ENCODE measurements around the gene MYO1C. TPM values are rescaled to one million over a fixed set of nuclear protein-coding genes. Genes with fewer than 3 reads are reported as not detected.

MYO1C gene
- total RNA-seq, 4 donors from 2014 or later = 24.8 to 76.6 (median 58.6) TPM

DNA sequence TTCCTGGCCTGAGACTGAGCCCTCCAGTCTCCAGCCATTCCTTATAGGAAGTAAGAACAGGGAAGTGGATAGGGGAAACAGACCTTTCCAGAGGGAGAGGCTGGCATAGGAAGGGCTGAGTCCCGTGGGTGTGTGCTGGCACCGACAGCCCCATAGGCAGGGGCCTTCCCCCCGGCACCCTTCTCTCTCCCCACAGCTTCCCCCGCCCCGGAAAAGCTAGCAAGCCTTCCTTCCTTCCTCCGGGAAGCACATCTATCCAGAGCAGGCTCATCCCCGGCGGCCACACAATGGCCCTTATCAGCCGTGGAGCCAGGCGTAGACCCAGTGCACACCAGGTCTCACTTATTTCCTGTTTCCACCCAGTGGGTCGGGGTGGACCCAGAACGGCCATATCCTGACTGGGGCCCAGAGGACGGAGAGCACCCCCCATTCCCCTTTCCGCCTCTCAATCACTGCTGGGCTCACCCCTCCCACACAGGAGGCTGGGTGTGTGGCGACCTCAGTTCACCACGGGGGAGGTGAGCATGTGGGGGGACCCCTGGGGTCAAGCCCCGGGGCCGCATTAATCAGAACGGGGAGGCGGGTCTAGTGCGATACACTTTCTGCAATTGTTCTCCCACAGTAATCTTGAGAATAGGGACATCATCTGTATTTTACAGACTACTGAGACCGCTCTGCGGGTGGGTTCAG lies 950 bp upstream of the MYO1C start:
- ATAC-seq (no peak), DNase-seq (no peak)
- intact Hi-C loops (cut with DNase I; ENCODE audit: low total_unique reads) = no loop called here
- peak overlapping the region in 2 of 4 donors; percentile 65 to 73 for H3K4me3 ChIP-seq
- no peaks in the 10 kb centered on the region for H3K9me3 ChIP-seq
- peak overlapping the region; percentile 78 to 87 (median 84) for H3K27ac ChIP-seq
- H3K36me3 ChIP-seq = peaks cover 0 to 23% of the 10 kb centered on the region in 2 donors
- H3K4me1 ChIP-seq = peaks cover 51 to 61% of the 10 kb centered on the region in 2 donors
- no peaks in the 10 kb centered on the region for H3K27me3 ChIP-seq
- TF ChIP-seq POLR2A (IDR thresholded peaks at IDR 0.05) (no peak), CTCF (IDR thresholded peaks at IDR 0.05 in 4 of 5, conservative IDR thresholded peaks at IDR 0.05 in 1 of 5) (no peak)
- in situ Hi-C loops (cut with MboI; ENCODE audit: low sequenced_read_pairs in 4 of 4) = no loop called here

GRCh38 chr17:1491443-1492248 lies 840 bp downstream of the MYO1C start:
- Histone ChIP-seq H3K4me1 (peaks cover 63 to 72% of the 10 kb centered on the region in 2 donors), H3K4me3 (peak overlapping the region; percentile 64 to 87 (median 67)), H3K36me3 (peaks cover 0 to 9% of the 10 kb centered on the region in 2 donors), H3K27ac (peak overlapping the region; percentile 78 to 92 (median 84)), H3K27me3 (no peaks in the 10 kb centered on the region), H3K9me3 (no peaks in the 10 kb centered on the region)
- intact Hi-C loops (cut with DNase I; ENCODE audit: low total_unique reads) = no loop called here
- DNase-seq (peak in 1 of 2 donors; percentile 44), ATAC-seq (peak; percentile 45 to 51)
- no peak for TF ChIP-seq CTCF (IDR thresholded peaks at IDR 0.05 in 4 of 5, conservative IDR thresholded peaks at IDR 0.05 in 1 of 5)
- peak; percentile 32 to 33 for TF ChIP-seq POLR2A (IDR thresholded peaks at IDR 0.05)
- in situ Hi-C loops (cut with MboI; ENCODE audit: low sequenced_read_pairs in 4 of 4) = no loop called here

DNA sequence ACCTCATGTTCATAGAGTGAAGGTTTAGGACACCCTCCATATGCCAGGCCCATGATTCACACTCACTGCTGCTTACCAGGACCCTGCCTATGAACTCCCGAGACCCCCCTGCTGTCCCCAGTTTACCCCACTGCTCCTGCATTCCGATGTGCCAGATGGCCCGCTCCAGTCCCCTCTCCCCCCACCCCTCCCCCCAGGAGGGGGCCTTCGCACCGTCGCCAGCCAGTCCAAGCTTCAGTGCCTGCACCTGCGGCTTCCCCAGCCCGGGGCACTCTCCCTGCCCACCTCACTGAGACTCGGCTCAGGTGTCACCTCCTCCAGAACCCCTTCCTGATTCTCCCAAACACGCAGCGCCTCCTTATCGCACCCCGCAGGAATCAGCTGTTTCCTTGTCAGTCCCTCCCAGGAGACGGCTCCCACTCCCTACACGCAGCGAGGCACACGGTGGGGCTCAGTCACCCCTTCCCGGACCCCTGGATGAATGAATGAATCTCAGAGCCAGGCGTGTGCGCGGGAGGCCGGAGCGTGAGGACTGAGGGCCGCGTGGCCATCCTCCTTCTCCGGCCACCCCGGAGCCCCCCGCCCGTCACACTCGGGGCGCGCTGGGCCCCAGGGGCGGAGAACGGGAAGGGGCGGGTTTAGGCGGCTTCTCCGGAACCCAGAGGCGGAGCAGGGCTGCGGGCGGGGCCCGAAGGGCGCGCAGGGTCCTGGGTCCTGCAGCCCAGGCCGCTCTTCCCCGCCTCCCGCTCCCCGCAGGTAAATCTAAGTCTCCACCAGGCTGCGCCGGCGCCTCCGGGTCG lies 1.6 kb downstream of the MYO1C start:
- TF ChIP-seq CTCF (IDR thresholded peaks at IDR 0.05 in 4 of 5, conservative IDR thresholded peaks at IDR 0.05 in 1 of 5) = no peak
- peak; percentile 44 to 49 for TF ChIP-seq POLR2A (IDR thresholded peaks at IDR 0.05)
- DNase-seq = peak in 1 of 2 donors; percentile 29
- in situ Hi-C loops (cut with MboI; ENCODE audit: low sequenced_read_pairs in 4 of 4) (no loop called here), intact Hi-C loops (cut with DNase I; ENCODE audit: low total_unique reads) (no loop called here)
- H3K27me3 ChIP-seq = no peaks in the 10 kb centered on the region
- no peaks in the 10 kb centered on the region for H3K9me3 ChIP-seq
- peak overlapping the region; percentile 62 to 87 (median 64) for H3K4me3 ChIP-seq
- H3K36me3 ChIP-seq = peaks cover 0 to 1% of the 10 kb centered on the region in 2 donors
- peak; percentile 20 to 48 for ATAC-seq
- H3K27ac ChIP-seq = peak overlapping the region; percentile 77 to 92 (median 78)
- peaks cover 68 to 73% of the 10 kb centered on the region in 2 donors for H3K4me1 ChIP-seq

DNA sequence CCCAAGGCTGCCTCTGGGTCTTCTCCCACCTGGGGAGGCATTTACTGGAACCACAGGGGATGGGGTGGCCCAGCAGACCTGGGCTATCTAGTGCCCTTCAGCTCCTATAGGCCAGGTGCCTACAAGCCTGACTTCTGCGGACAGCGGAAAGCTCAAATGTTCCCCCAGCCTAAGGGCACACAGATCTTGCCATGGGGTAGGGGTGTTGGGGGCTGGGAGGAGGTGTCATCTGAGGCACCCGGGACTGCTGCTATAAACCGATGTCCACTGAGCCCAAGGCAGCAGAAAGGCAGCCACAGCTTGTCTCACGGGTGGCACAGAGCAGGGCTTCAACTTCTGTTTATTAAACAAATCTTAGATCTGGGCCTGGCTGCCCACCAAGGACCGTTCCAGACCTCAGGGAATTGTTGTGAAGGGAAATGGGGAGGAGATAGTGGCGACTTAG lies 3.6 kb downstream of the MYO1C start:
- Histone ChIP-seq H3K4me1 (peaks cover 50 to 58% of the 10 kb centered on the region in 2 donors), H3K9me3 (no peaks in the 10 kb centered on the region), H3K36me3 (no peaks in the 10 kb centered on the region), H3K4me3 (peak overlapping the region in 3 of 4 donors; percentile 69 to 74 (median 72)), H3K27ac (peak overlapping the region; percentile 83 to 92 (median 90)), H3K27me3 (no peaks in the 10 kb centered on the region)
- in situ Hi-C loops (cut with MboI; ENCODE audit: low sequenced_read_pairs in 4 of 4) (no loop called here), intact Hi-C loops (cut with DNase I; ENCODE audit: low total_unique reads) (no loop called here)
- DNase-seq (no peak), ATAC-seq (no peak)
- TF ChIP-seq CTCF (IDR thresholded peaks at IDR 0.05 in 4 of 5, conservative IDR thresholded peaks at IDR 0.05 in 1 of 5) = no peak
- no peak for TF ChIP-seq POLR2A (IDR thresholded peaks at IDR 0.05)

Data from gastrocnemius medialis (tissue), 4 donors.